ENCODE data around the gene LRRC40.
A peak's percentile ranks its signal among the peaks of the same experiment; 100 is the strongest.

LRRC40 gene

GRCh38 chr1:70239940-70240339 lies 34.6 kb upstream of the LRRC40 start:
- Histone ChIP-seq H2AK5ac (ENCODE audit: low read length, severe bottlenecking) (no peak overlapping the region), H3K4me3 (ENCODE audit: insufficient read depth in 1 of 2, low read depth in 1 of 2, low read length in 2 of 2) (no peak overlapping the region), H2BK15ac (ENCODE audit: low read depth, poor library complexity, severe bottlenecking) (no peak overlapping the region), H2AFZ (ENCODE audit: low read depth, low read length) (no peak overlapping the region), H4K8ac (ENCODE audit: low read length) (no peak overlapping the region), H4K91ac (ENCODE audit: low read length) (no peak overlapping the region), H2BK12ac (ENCODE audit: low read length in 2 of 2) (no peak overlapping the region), H3K9ac (ENCODE audit: low read length) (no peak overlapping the region), H3K36me3 (ENCODE audit: control insufficient read depth in 1 of 2, insufficient read depth in 2 of 2, low read depth in 1 of 2, low read length in 2 of 2) (peaks cover 30 to 100% of the 10 kb centered on the region in 2 experiments), H3K4ac (ENCODE audit: low read depth in 1 of 2, low read length in 2 of 2) (no peak overlapping the region), H3K27me3 (ENCODE audit: control insufficient read depth in 1 of 2, insufficient read depth in 1 of 2, low read length in 2 of 2) (no peaks in the 10 kb centered on the region), H3K4me2 (ENCODE audit: low read length, poor library complexity, severe bottlenecking) (no peak overlapping the region), H3K79me1 (replicated peaks; ENCODE audit: low read length, poor library complexity, severe bottlenecking) (peaks cover 18% of the 10 kb centered on the region), H3K14ac (ENCODE audit: low read length in 2 of 2) (no peak overlapping the region), H3K23ac (ENCODE audit: low read length in 2 of 2) (no peak overlapping the region), H2BK5ac (ENCODE audit: low read depth, low read length, poor library complexity, severe bottlenecking) (no peak overlapping the region), H3K18ac (ENCODE audit: low read depth in 1 of 2, low read length in 2 of 2) (no peak overlapping the region), H3K4me1 (ENCODE audit: control insufficient read depth, insufficient read depth, low read depth, low read length) (no peaks in the 10 kb centered on the region), H2BK120ac (ENCODE audit: low read depth, low read length) (no peak overlapping the region), H3K9me3 (ENCODE audit: control insufficient read depth, low read length) (no peaks in the 10 kb centered on the region), H3K27ac (ENCODE audit: low read length, poor library complexity, severe bottlenecking) (no peak overlapping the region)
- no peak for DNase-seq

- Histone ChIP-seq H3K79me1 (replicated peaks; ENCODE audit: low read length, poor library complexity, severe bottlenecking) (peaks cover 18% of the 10 kb centered on the region), H2BK5ac (ENCODE audit: low read depth, low read length, poor library complexity, severe bottlenecking) (no peak overlapping the region), H3K9me3 (ENCODE audit: control insufficient read depth, low read length) (no peaks in the 10 kb centered on the region), H3K4me1 (ENCODE audit: control insufficient read depth, insufficient read depth, low read depth, low read length) (no peaks in the 10 kb centered on the region), H3K4ac (ENCODE audit: low read depth in 1 of 2, low read length in 2 of 2) (no peak overlapping the region), H4K8ac (ENCODE audit: low read length) (no peak overlapping the region), H3K36me3 (ENCODE audit: control insufficient read depth in 1 of 2, insufficient read depth in 2 of 2, low read depth in 1 of 2, low read length in 2 of 2) (peaks cover 17 to 100% of the 10 kb centered on the region in 2 experiments), H3K9ac (ENCODE audit: low read length) (no peak overlapping the region), H2BK12ac (ENCODE audit: low read length in 2 of 2) (no peak overlapping the region), H3K4me3 (ENCODE audit: insufficient read depth in 1 of 2, low read depth in 1 of 2, low read length in 2 of 2) (no peak overlapping the region), H3K27me3 (ENCODE audit: control insufficient read depth in 1 of 2, insufficient read depth in 1 of 2, low read length in 2 of 2) (no peaks in the 10 kb centered on the region), H2AK5ac (ENCODE audit: low read length, severe bottlenecking) (no peak overlapping the region), H4K91ac (ENCODE audit: low read length) (no peak overlapping the region), H2AFZ (ENCODE audit: low read depth, low read length) (no peak overlapping the region), H2BK120ac (ENCODE audit: low read depth, low read length) (no peak overlapping the region), H3K4me2 (ENCODE audit: low read length, poor library complexity, severe bottlenecking) (no peak overlapping the region), H2BK15ac (ENCODE audit: low read depth, poor library complexity, severe bottlenecking) (no peak overlapping the region), H3K18ac (ENCODE audit: low read depth in 1 of 2, low read length in 2 of 2) (no peak overlapping the region), H3K27ac (ENCODE audit: low read length, poor library complexity, severe bottlenecking) (no peak overlapping the region), H3K23ac (ENCODE audit: low read length in 2 of 2) (no peak overlapping the region), H3K14ac (ENCODE audit: low read length in 2 of 2) (no peak overlapping the region)
- DNase-seq = no peak
Measured at GRCh38 chr1:70234733-70235132, 29.4 kb upstream of the LRRC40 start.

- Histone ChIP-seq H2AFZ (ENCODE audit: low read depth, low read length) (no peak overlapping the region), H4K8ac (ENCODE audit: low read length) (no peak overlapping the region), H3K36me3 (ENCODE audit: control insufficient read depth in 1 of 2, insufficient read depth in 2 of 2, low read depth in 1 of 2, low read length in 2 of 2) (peaks cover 10 to 100% of the 10 kb centered on the region in 2 experiments), H3K27me3 (ENCODE audit: control insufficient read depth in 1 of 2, insufficient read depth in 1 of 2, low read length in 2 of 2) (no peaks in the 10 kb centered on the region), H3K4ac (ENCODE audit: low read depth in 1 of 2, low read length in 2 of 2) (no peak overlapping the region), H3K9ac (ENCODE audit: low read length) (no peak overlapping the region), H3K79me1 (replicated peaks; ENCODE audit: low read length, poor library complexity, severe bottlenecking) (peaks cover 16% of the 10 kb centered on the region), H2BK120ac (ENCODE audit: low read depth, low read length) (no peak overlapping the region), H2BK12ac (ENCODE audit: low read length in 2 of 2) (no peak overlapping the region), H2BK5ac (ENCODE audit: low read depth, low read length, poor library complexity, severe bottlenecking) (no peak overlapping the region), H3K4me2 (ENCODE audit: low read length, poor library complexity, severe bottlenecking) (no peak overlapping the region), H2AK5ac (ENCODE audit: low read length, severe bottlenecking) (no peak overlapping the region), H3K9me3 (ENCODE audit: control insufficient read depth, low read length) (no peaks in the 10 kb centered on the region), H3K4me1 (ENCODE audit: control insufficient read depth, insufficient read depth, low read depth, low read length) (no peaks in the 10 kb centered on the region), H4K91ac (ENCODE audit: low read length) (no peak overlapping the region), H2BK15ac (ENCODE audit: low read depth, poor library complexity, severe bottlenecking) (no peak overlapping the region), H3K14ac (ENCODE audit: low read length in 2 of 2) (no peak overlapping the region), H3K18ac (ENCODE audit: low read depth in 1 of 2, low read length in 2 of 2) (no peak overlapping the region), H3K23ac (ENCODE audit: low read length in 2 of 2) (no peak overlapping the region), H3K4me3 (ENCODE audit: insufficient read depth in 1 of 2, low read depth in 1 of 2, low read length in 2 of 2) (no peak overlapping the region), H3K27ac (ENCODE audit: low read length, poor library complexity, severe bottlenecking) (no peak overlapping the region)
- 97% methylated on average over 3 of the region's 4 CpGs for WGBS
- DNase-seq = no peak
Measured at GRCh38 chr1:70231475-70231874, 26.1 kb upstream of the LRRC40 start.

- WGBS = no CpG with 5 or more reads among the region's 2 CpGs
- peaks cover 8% of the 10 kb centered on the region for H3K79me1 ChIP-seq (replicated peaks; ENCODE audit: low read length, poor library complexity, severe bottlenecking)
- no peak overlapping the region for H3K18ac ChIP-seq (ENCODE audit: low read depth in 1 of 2, low read length in 2 of 2)
Measured at GRCh38 chr1:70228670-70229069, 23.3 kb upstream of the LRRC40 start.

More at GRCh38 chr1:70228670-70229069, 23.3 kb upstream of the LRRC40 start:
- Histone ChIP-seq H3K14ac (ENCODE audit: low read length in 2 of 2) (no peak overlapping the region), H3K9ac (ENCODE audit: low read length) (peak overlapping the region; percentile 13), H3K4ac (ENCODE audit: low read depth in 1 of 2, low read length in 2 of 2) (no peak overlapping the region), H2BK12ac (ENCODE audit: low read length in 2 of 2) (no peak overlapping the region), H2BK15ac (ENCODE audit: low read depth, poor library complexity, severe bottlenecking) (no peak overlapping the region), H2BK5ac (ENCODE audit: low read depth, low read length, poor library complexity, severe bottlenecking) (no peak overlapping the region), H2BK120ac (ENCODE audit: low read depth, low read length) (no peak overlapping the region), H3K23ac (ENCODE audit: low read length in 2 of 2) (no peak overlapping the region), H3K9me3 (ENCODE audit: control insufficient read depth, low read length) (no peaks in the 10 kb centered on the region), H3K4me3 (ENCODE audit: insufficient read depth in 1 of 2, low read depth in 1 of 2, low read length in 2 of 2) (no peak overlapping the region), H2AK5ac (ENCODE audit: low read length, severe bottlenecking) (no peak overlapping the region), H3K4me2 (ENCODE audit: low read length, poor library complexity, severe bottlenecking) (no peak overlapping the region), H4K8ac (ENCODE audit: low read length) (no peak overlapping the region), H3K36me3 (ENCODE audit: control insufficient read depth in 1 of 2, insufficient read depth in 2 of 2, low read depth in 1 of 2, low read length in 2 of 2) (peaks cover 6 to 97% of the 10 kb centered on the region in 2 experiments), H4K91ac (ENCODE audit: low read length) (no peak overlapping the region), H2AFZ (ENCODE audit: low read depth, low read length) (no peak overlapping the region), H3K27me3 (ENCODE audit: control insufficient read depth in 1 of 2, insufficient read depth in 1 of 2, low read length in 2 of 2) (no peaks in the 10 kb centered on the region), H3K27ac (ENCODE audit: low read length, poor library complexity, severe bottlenecking) (no peak overlapping the region), H3K4me1 (ENCODE audit: control insufficient read depth, insufficient read depth, low read depth, low read length) (peaks cover 2% of the 10 kb centered on the region)
- no peak for DNase-seq
